Mucosa of stomach (tissue), 1 donor: ENCODE measurements around the gene SPTBN5.

Experiments
- H3K27me3 ChIP-seq: one replicate; pipeline ENCODE4 v1.7.0; 2013; ENCODE audit warnings: mild to moderate bottlenecking, low read length; ENCODE audit not compliant: control insufficient read depth, insufficient read depth
- H3K36me3 ChIP-seq: one replicate; pipeline ENCODE4 v1.7.0; 2013; ENCODE audit warnings: low read length; ENCODE audit not compliant: control insufficient read depth, insufficient read depth
- H3K4me1 ChIP-seq: one replicate; pipeline ENCODE4 v1.7.0; 2013; ENCODE audit warnings: mild to moderate bottlenecking, low read length; ENCODE audit not compliant: control insufficient read depth, insufficient read depth
- H3K4me3 ChIP-seq: one replicate; pipeline ENCODE4 v1.7.0; 2013; ENCODE audit warnings: low read length
- H3K9ac ChIP-seq: one replicate; pipeline ENCODE4 v1.7.0; 2013; ENCODE audit warnings: mild to moderate bottlenecking, low read length, moderate library complexity
- H3K9me3 ChIP-seq: one replicate; pipeline ENCODE4 v1.7.0; 2013; ENCODE audit warnings: mild to moderate bottlenecking, low read length, moderate library complexity; ENCODE audit not compliant: control insufficient read depth
- donor health status: Pancreatic carcinoma.

The SPTBN5 gene

GRCh38 chr15:41827880-41828806, 65.7 kb downstream of the SPTBN5 start, which contains the start of gene JMJD7:
JMJD7 (plus strand) TSS chr15:41828092; CDS start chr15:41828125, 33 bp downstream.
- H3K36me3 ChIP-seq, result peaks cover 3% of the 10 kb centered on the region
- H3K27me3 ChIP-seq, result no peaks in the 10 kb centered on the region
- H3K9me3 ChIP-seq, result no peaks in the 10 kb centered on the region
- H3K4me3 ChIP-seq, result peak within 1 kb of the TSS; percentile 53
- peak within 1 kb of the TSS; percentile 71 for H3K9ac ChIP-seq
- peaks cover 9% of the 10 kb centered on the region for H3K4me1 ChIP-seq

GRCh38 chr15:41827290-41827879, 66.5 kb downstream of the SPTBN5 start:
- H3K4me1 ChIP-seq, result peaks cover 9% of the 10 kb centered on the region
- no peaks in the 10 kb centered on the region for H3K9me3 ChIP-seq
- no peaks in the 10 kb centered on the region for H3K27me3 ChIP-seq
- peak overlapping the region; percentile 50 for H3K9ac ChIP-seq
- peak overlapping the region; percentile 53 for H3K4me3 ChIP-seq
- peaks cover 3% of the 10 kb centered on the region for H3K36me3 ChIP-seq

- Histone ChIP-seq H3K36me3 (peaks cover 3% of the 10 kb centered on the region), H3K9me3 (no peaks in the 10 kb centered on the region), H3K4me1 (peaks cover 19% of the 10 kb centered on the region), H3K4me3 (no peak overlapping the region), H3K27me3 (no peaks in the 10 kb centered on the region), H3K9ac (no peak overlapping the region)
Measured at GRCh38 chr15:41825572-41826535, 68.0 kb downstream of the SPTBN5 start.

- H3K4me3 ChIP-seq, result no peak overlapping the region
- peaks cover 22% of the 10 kb centered on the region for H3K4me1 ChIP-seq
- H3K36me3 ChIP-seq, result peaks cover 3% of the 10 kb centered on the region
- H3K27me3 ChIP-seq, result no peaks in the 10 kb centered on the region
- H3K9me3 ChIP-seq, result no peaks in the 10 kb centered on the region
- no peak overlapping the region for H3K9ac ChIP-seq
Measured at GRCh38 chr15:41825145-41825544, 68.7 kb downstream of the SPTBN5 start.

- Histone ChIP-seq H3K4me3 (no peak overlapping the region), H3K9ac (no peak overlapping the region), H3K36me3 (peaks cover 8% of the 10 kb centered on the region), H3K27me3 (no peaks in the 10 kb centered on the region), H3K4me1 (peaks cover 22% of the 10 kb centered on the region), H3K9me3 (no peaks in the 10 kb centered on the region)
Measured at GRCh38 chr15:41824062-41824745, 69.6 kb downstream of the SPTBN5 start.

- no peaks in the 10 kb centered on the region for H3K9me3 ChIP-seq
- no peak overlapping the region for H3K9ac ChIP-seq
- peaks cover 8% of the 10 kb centered on the region for H3K36me3 ChIP-seq
- H3K27me3 ChIP-seq, result no peaks in the 10 kb centered on the region
- no peak overlapping the region for H3K4me3 ChIP-seq
- peaks cover 18% of the 10 kb centered on the region for H3K4me1 ChIP-seq
Measured at GRCh38 chr15:41823502-41823901, 70.4 kb downstream of the SPTBN5 start.

- Histone ChIP-seq H3K9me3 (no peaks in the 10 kb centered on the region), H3K36me3 (peaks cover 8% of the 10 kb centered on the region), H3K4me1 (peaks cover 18% of the 10 kb centered on the region), H3K9ac (no peak overlapping the region), H3K4me3 (no peak overlapping the region), H3K27me3 (no peaks in the 10 kb centered on the region)
Measured at GRCh38 chr15:41822957-41823356, 70.9 kb downstream of the SPTBN5 start.

- Histone ChIP-seq H3K27me3 (no peaks in the 10 kb centered on the region), H3K9ac (no peak overlapping the region), H3K4me3 (no peak overlapping the region), H3K4me1 (peaks cover 17% of the 10 kb centered on the region), H3K9me3 (no peaks in the 10 kb centered on the region), H3K36me3 (peaks cover 8% of the 10 kb centered on the region)
Measured at GRCh38 chr15:41822471-41822870, 71.4 kb downstream of the SPTBN5 start.

- no peaks in the 10 kb centered on the region for H3K9me3 ChIP-seq
- peaks cover 10% of the 10 kb centered on the region for H3K36me3 ChIP-seq
- H3K27me3 ChIP-seq, result no peaks in the 10 kb centered on the region
- no peak overlapping the region for H3K4me3 ChIP-seq
- H3K4me1 ChIP-seq, result peaks cover 13% of the 10 kb centered on the region
- no peak overlapping the region for H3K9ac ChIP-seq
Measured at GRCh38 chr15:41821831-41822230, 72.0 kb downstream of the SPTBN5 start.

- H3K27me3 ChIP-seq, result no peaks in the 10 kb centered on the region
- no peaks in the 10 kb centered on the region for H3K9me3 ChIP-seq
- no peak overlapping the region for H3K4me3 ChIP-seq
- peaks cover 13% of the 10 kb centered on the region for H3K36me3 ChIP-seq
- H3K9ac ChIP-seq, result no peak overlapping the region
- H3K4me1 ChIP-seq, result peaks cover 13% of the 10 kb centered on the region
Measured at GRCh38 chr15:41820791-41821423, 72.9 kb downstream of the SPTBN5 start.
